Inferior parietal cortex (tissue), 1 donor: Measurements from ENCODE around the gene STX5.
"Not testable (repeated sequence)": the region's sequence is repeated elsewhere in the genome, so short reads cannot be mapped to it uniquely, and the experiment has no call there.

ENCODE experiments used
- DNase-seq: peaks from one replicate; pipeline ENCODE4 v3.0.0-alpha.2; 2016; ENCODE audit errors: extremely low spot score

STX5 gene

GRCh38 chr11:62786318-62787004 lies 45.4 kb downstream of the STX5 start:
- peak; percentile 77 for DNase-seq

DNA sequence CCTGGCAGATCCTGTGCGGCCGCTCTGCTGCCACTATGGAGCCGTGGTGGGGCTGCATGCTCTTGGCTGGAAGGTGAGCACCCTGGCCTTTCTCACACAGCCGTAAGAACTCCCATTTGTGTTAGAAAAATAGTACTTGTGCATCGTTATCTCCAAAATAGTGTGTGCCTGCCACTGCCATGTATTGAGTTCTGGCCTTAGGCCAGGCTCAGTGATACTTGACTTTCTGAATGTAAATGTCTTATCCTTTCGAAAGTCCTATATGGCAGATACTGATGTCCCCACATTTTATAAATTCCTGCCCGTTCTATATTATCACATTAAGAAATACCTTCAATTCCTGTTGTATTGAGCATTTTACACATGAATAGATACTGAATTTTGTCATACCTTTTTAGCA lies 49.1 kb downstream of the STX5 start:
- DNase-seq: no peak

GRCh38 chr11:62778441-62778840 lies 53.4 kb downstream of the STX5 start:
- DNase-seq: no peak

DNA sequence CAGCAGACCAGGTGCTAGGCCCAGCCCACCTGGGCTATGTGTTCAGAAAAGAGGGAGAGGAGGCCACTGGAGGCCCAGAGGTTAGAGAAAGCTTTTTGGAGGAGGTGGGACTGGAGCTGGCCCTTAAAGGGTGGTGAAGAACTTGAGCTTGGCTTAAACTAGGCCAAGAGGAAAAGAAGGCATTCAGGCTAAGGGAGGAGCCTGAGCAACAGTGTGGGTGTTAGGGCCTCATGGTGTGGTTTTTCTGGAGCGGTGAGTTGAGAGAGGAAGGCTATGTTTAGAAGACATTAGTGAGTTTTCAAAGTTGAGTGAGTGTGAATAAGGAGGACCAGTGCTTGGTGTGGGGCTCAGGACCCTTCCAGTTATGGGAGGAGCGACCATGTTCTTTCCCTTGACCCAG lies 54.5 kb downstream of the STX5 start:
- DNase-seq: no peak

DNA sequence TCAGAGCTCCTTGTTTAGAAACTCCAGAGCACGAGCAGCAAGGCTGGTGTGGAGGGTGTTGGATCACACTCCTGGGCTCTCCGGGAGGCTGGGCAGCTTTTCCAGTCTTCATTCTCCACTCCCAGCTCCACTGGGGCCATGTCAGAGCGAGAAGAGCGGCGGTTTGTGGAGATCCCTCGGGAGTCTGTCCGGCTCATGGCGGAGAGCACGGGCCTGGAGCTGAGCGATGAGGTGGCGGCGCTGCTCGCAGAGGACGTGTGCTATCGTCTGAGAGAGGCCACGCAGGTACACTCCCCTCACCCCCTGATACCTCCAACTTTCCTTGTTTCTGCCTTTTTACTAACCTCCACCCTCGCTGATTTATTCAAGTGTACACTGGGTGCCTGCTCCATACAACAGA lies 56.2 kb downstream of the STX5 start:
- no peak for DNase-seq

DNA sequence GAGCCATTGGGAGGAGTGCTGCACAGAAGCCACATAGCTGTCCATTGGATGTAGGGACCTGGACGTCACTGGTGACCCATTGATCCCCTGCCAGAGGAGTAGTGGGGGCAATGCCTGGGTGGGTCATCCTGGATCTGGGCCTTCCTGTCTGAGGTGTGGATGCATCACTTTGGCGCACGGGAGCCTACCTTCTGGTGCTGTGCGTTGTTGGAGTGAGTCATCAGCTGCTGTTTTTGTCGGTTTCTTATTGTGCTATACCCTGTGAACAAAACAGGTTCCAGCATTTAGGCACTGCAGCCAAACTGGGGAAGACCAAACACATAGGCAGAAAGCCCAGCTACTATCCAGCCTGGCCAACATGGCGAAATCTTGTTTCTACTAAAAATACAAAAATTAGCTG lies 57.4 kb downstream of the STX5 start:
- no peak for DNase-seq

GRCh38 chr11:62771144-62772021 lies 60.5 kb downstream of the STX5 start, which contains the start of gene TAF6L:
Gene TAF6L, plus strand, starts transcription at chr11:62771396. Its CDS starts 4,388 bp downstream, at chr11:62775784.
- DNase-seq: peak; percentile 99

GRCh38 chr11:62770778-62771143 lies 61.1 kb downstream of the STX5 start:
- no peak for DNase-seq

DNA sequence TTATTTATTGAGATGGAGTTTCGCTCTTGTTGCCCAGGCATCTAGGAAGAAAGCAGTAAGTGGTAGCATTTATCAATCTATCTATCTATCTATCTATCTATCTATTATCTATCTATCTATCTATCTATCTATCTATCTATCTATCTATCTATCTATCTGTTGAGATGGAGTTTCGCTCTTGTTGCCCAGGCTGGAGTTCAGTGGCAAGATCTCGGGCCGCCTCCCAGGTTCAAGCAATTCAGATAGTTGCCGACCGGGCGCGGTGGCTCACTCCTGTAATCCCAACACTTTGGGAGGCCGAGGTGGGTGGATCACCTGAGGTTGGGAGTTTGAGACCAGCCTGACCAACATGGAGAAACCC lies 71.0 kb downstream of the STX5 start:
- not testable (repeated sequence) for DNase-seq

DNA sequence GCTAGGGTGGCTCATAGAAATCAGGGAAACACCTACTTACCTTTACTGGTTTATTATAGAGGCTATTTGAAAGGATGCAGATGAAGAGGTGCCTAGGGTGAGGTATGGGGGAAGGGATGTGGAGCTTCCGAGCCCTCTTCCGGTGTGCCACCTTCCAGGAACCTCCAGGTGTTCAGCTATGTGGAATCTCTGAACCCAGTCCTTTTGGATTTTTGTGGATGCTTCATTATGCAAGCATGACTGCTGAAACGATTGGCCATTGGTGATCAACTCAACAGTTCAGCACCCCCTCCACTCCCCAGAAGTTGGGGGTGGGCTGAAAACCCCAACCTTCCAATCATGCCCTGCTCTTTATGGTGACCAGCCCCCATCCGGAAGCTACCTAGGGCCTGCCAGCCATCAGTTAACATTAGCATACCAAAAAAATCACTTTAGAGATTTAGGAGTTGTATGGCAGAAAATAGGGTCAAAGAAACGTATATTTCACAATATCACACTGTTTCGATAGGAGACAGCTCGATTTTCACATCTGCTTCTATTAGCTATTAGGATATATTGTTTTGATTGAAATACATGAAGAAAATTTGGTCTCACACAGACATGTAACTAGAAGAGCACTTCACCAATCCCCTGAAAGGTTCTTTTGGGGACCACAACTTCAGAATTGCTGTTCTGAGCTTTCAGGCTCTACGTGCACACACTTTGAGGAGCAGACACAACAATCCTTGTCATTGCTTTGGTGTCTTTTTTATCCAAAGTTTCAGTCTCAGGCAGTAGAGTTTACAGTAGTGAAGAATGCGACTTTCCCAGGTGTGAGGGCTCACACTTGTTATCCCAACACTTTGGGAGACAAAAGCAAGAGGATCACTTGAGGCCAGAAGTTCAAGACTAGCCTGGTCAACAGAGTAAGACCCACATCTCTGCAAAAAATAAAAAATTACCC lies 73.7 kb downstream of the STX5 start:
- DNase-seq: no peak
